Measurements from ENCODE around the gene IER5L. TPM values are rescaled to one million over a fixed set of nuclear protein-coding genes. Genes with fewer than 3 reads are reported as not detected.

IER5L gene
- total and polyA plus RNA-seq, 9 of the 15 experiments (the other 6 are each of a cell fraction or from before 2014, with no cell fraction given) = 0.14 to 11.9 (median 0.52) TPM

- TF ChIP-seq U2AF2 (optimal IDR thresholded peaks at IDR 0.05; ENCODE audit: low read depth, low read length) = no peak
- TF ChIP-seq LCOR (CRISPR knock-in tag; IDR thresholded peaks at IDR 0.05) = 0 out of 2 replicates have a peak, but pooled peaks have one; percentile 54
- no peak for TF ChIP-seq ZNF668 (CRISPR knock-in tag; IDR thresholded peaks at IDR 0.05)
- TF ChIP-seq TEAD2 (tag; IDR thresholded peaks at IDR 0.05) = no peak
- TF ChIP-seq THRAP3 (IDR thresholded peaks at IDR 0.05; ENCODE audit: borderline replicate concordance) = no peak
- TF ChIP-seq HDAC1 (IDR thresholded peaks at IDR 0.05) = peak in 1 of 2 experiments; percentile 79; a peak in 2 of 4 replicates
- TF ChIP-seq ILK (tag; IDR thresholded peaks at IDR 0.05; ENCODE audit: borderline replicate concordance, low read depth) = no peak
- TF ChIP-seq SPI1 (IDR thresholded peaks at IDR 0.05; ENCODE audit: borderline replicate concordance, low read depth, low read length) = no peak
- TF ChIP-seq MYBL2 (IDR thresholded peaks at IDR 0.05; ENCODE audit: low read depth) = peak; percentile 69
- TF ChIP-seq MYBL2 (CRISPR knock-in tag; IDR thresholded peaks at IDR 0.05; ENCODE audit: borderline replicate concordance) = no peak
- peak; percentile 99 for TF ChIP-seq PKNOX1 (IDR thresholded peaks at IDR 0.05)
- no peak for TF ChIP-seq NUFIP1 (IDR thresholded peaks at IDR 0.05; ENCODE audit: partially characterized antibody)
- no peak for TF ChIP-seq ARID2 (IDR thresholded peaks at IDR 0.05)
- no peak for TF ChIP-seq HDAC8 (tag; IDR thresholded peaks at IDR 0.05)
- TF ChIP-seq HNRNPH1 (optimal IDR thresholded peaks at IDR 0.05; ENCODE audit: low read depth, low read length) = no peak
- no peak for TF ChIP-seq CLOCK (CRISPR knock-in tag; IDR thresholded peaks at IDR 0.05; ENCODE audit: borderline replicate concordance)
- no peak; the same call in 1 of the 2 replicates for TF ChIP-seq ZKSCAN1 (IDR thresholded peaks at IDR 0.05; ENCODE audit: low read depth, low read length)
- no peak for TF ChIP-seq ZHX1 (conservative IDR thresholded peaks at IDR 0.05; ENCODE audit: low read length)
- TF ChIP-seq SMARCA4 (IDR thresholded peaks at IDR 0.05) = no peak
- TF ChIP-seq NR0B1 (IDR thresholded peaks at IDR 0.05; ENCODE audit: partially characterized antibody) = no peak
Observed at GRCh38 chr9:129177791-129178567, at the start of gene IER5L (continued).

All from K562 (cell line).